Measurements from ENCODE around the gene SLC46A1. TPM values are rescaled to one million over a fixed set of nuclear protein-coding genes. Genes with fewer than 3 reads are reported as not detected.

The SLC46A1 gene
- polyA plus RNA-seq, 1 donor (not counting 4 experiments of a cell fraction or from before 2014, with no cell fraction given): 1.9 TPM

GRCh38 chr17:28390984-28391383 lies 15.0 kb downstream of the SLC46A1 start:
- Histone ChIP-seq H3K4me3 (ENCODE audit: control insufficient read depth in 2 of 3, extremely low read depth in 1 of 3, insufficient read depth in 2 of 3, low read depth in 1 of 3, low read length in 3 of 3) (no peak overlapping the region), H3K27me3 (ENCODE audit: control insufficient read depth, extremely low read depth, insufficient read depth, low read length) (no peaks in the 10 kb centered on the region), H3K27ac (ENCODE audit: control insufficient read depth, insufficient read depth, low read length) (no peak overlapping the region), H3K9me1 (ENCODE audit: control insufficient read depth, extremely low read depth, insufficient read depth, low read length) (no peaks in the 10 kb centered on the region), H3K4me2 (ENCODE audit: control insufficient read depth, extremely low read depth, insufficient read depth, low read depth, low read length) (no peak overlapping the region), H3K79me2 (ENCODE audit: control insufficient read depth, insufficient read depth, low read length) (no peaks in the 10 kb centered on the region), H3K4me1 (ENCODE audit: control insufficient read depth, extremely low read depth, insufficient read depth, low read length) (peaks cover 10% of the 10 kb centered on the region), H3K9me3 (ENCODE audit: control insufficient read depth, low read depth, low read length) (no peaks in the 10 kb centered on the region), H3K36me3 (ENCODE audit: control insufficient read depth in 2 of 2, extremely low read depth in 1 of 2, insufficient read depth in 2 of 2, low read length in 2 of 2) (no peaks in the 10 kb centered on the region), H2AFZ (ENCODE audit: control insufficient read depth, low read length) (no peak overlapping the region), H4K20me1 (ENCODE audit: control insufficient read depth, extremely low read depth, insufficient read depth, low read length) (no peaks in the 10 kb centered on the region), H3K9ac (ENCODE audit: control insufficient read depth, extremely low read depth, insufficient read depth, low read length) (no peak overlapping the region)
- dilution Hi-C loops (cut with MboI; ENCODE audit: extremely low pct_ligation_motif_present, low sequenced_read_pairs): no loop called here
- no peak for DNase-seq (ENCODE audit: low read depth, low spot score)
- no peak for FAIRE-seq
- TF ChIP-seq EZH2 (IDR thresholded peaks at IDR 0.05; ENCODE audit: low read length) (no peak), CTCF (optimal IDR thresholded peaks at IDR 0.05 in 1 of 3, IDR thresholded peaks at IDR 0.05 in 1 of 3, conservative IDR thresholded peaks at IDR 0.05 in 1 of 3; ENCODE audit: extremely low read depth in 1 of 3, insufficient read depth in 2 of 3, low read length in 3 of 3) (no peak)

DNA sequence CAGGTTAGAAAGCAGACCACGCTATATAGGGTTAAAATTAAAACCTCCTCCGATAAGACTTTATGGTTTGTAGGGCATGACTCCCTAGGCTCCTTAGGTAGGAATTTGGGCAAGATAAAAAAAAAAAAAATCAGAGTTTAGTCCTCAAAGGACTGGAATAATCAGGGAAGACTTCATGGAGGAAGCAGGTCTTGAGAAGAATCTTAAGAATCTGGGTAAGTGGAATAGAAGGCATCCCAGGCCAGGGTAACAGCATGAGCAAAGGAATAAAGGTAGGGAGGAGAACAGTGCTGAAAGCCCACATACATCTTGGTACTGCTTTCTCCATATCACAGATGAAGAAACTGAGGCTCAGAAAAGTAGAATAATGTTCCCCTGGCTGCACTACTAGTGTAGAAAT lies 15.4 kb downstream of the SLC46A1 start:
- H3K4me3 ChIP-seq (ENCODE audit: control insufficient read depth in 2 of 3, extremely low read depth in 1 of 3, insufficient read depth in 2 of 3, low read depth in 1 of 3, low read length in 3 of 3): no peak overlapping the region
- H3K9ac ChIP-seq (ENCODE audit: control insufficient read depth, extremely low read depth, insufficient read depth, low read length): no peak overlapping the region
- no peak overlapping the region for H2AFZ ChIP-seq (ENCODE audit: control insufficient read depth, low read length)
- peaks cover 10% of the 10 kb centered on the region for H3K4me1 ChIP-seq (ENCODE audit: control insufficient read depth, extremely low read depth, insufficient read depth, low read length)
- DNase-seq (ENCODE audit: low read depth, low spot score) (no peak), FAIRE-seq (no peak)
- H3K36me3 ChIP-seq (ENCODE audit: control insufficient read depth in 2 of 2, extremely low read depth in 1 of 2, insufficient read depth in 2 of 2, low read length in 2 of 2): no peaks in the 10 kb centered on the region
- H3K9me3 ChIP-seq (ENCODE audit: control insufficient read depth, low read depth, low read length): no peaks in the 10 kb centered on the region
- dilution Hi-C loops (cut with MboI; ENCODE audit: extremely low pct_ligation_motif_present, low sequenced_read_pairs): no loop called here
- no peak overlapping the region for H3K27ac ChIP-seq (ENCODE audit: control insufficient read depth, insufficient read depth, low read length)
- TF ChIP-seq EZH2 (IDR thresholded peaks at IDR 0.05; ENCODE audit: low read length): no peak
- no peak for TF ChIP-seq CTCF (optimal IDR thresholded peaks at IDR 0.05 in 1 of 3, IDR thresholded peaks at IDR 0.05 in 1 of 3, conservative IDR thresholded peaks at IDR 0.05 in 1 of 3; ENCODE audit: extremely low read depth in 1 of 3, insufficient read depth in 2 of 3, low read length in 3 of 3)
- no peaks in the 10 kb centered on the region for H4K20me1 ChIP-seq (ENCODE audit: control insufficient read depth, extremely low read depth, insufficient read depth, low read length)
- H3K4me2 ChIP-seq (ENCODE audit: control insufficient read depth, extremely low read depth, insufficient read depth, low read depth, low read length): no peak overlapping the region
- H3K79me2 ChIP-seq (ENCODE audit: control insufficient read depth, insufficient read depth, low read length): no peaks in the 10 kb centered on the region
- no peaks in the 10 kb centered on the region for H3K27me3 ChIP-seq (ENCODE audit: control insufficient read depth, extremely low read depth, insufficient read depth, low read length)
- no peaks in the 10 kb centered on the region for H3K9me1 ChIP-seq (ENCODE audit: control insufficient read depth, extremely low read depth, insufficient read depth, low read length)
